Mucosa of rectum (tissue), 2 donors: ENCODE data around the gene SERINC5.
"Not testable (repeated sequence)": the region's sequence is repeated elsewhere in the genome, so short reads cannot be mapped to it uniquely, and the experiment has no call there.

Experiments used
- H3K27ac ChIP-seq, 2 donors: one replicate each; pipeline ENCODE4 v1.7.0; 2013; ENCODE audit warnings: inconsistent platforms in 2 of 2, low read depth in 2 of 2, low read length in 2 of 2
- H3K27me3 ChIP-seq, 2 donors: one replicate each; pipeline ENCODE4 v1.7.0; 2013; ENCODE audit warnings: low read length in 2 of 2; ENCODE audit not compliant: control insufficient read depth in 2 of 2, insufficient read depth in 2 of 2
- H3K36me3 ChIP-seq, 2 donors: one replicate each; pipeline ENCODE4 v1.7.0; 2013; ENCODE audit warnings: low read length in 2 of 2; ENCODE audit not compliant: control insufficient read depth in 2 of 2, insufficient read depth in 2 of 2
- H3K4me1 ChIP-seq, 2 donors: one replicate each; pipeline ENCODE4 v1.7.0; 2013; ENCODE audit warnings: low read length in 2 of 2, mild to moderate bottlenecking in 1 of 2; ENCODE audit not compliant: control insufficient read depth in 2 of 2, insufficient read depth in 2 of 2
- H3K4me3 ChIP-seq, 2 donors: one replicate each; pipeline ENCODE4 v1.7.0; 2013; ENCODE audit warnings: low read length in 2 of 2
- H3K9ac ChIP-seq, 2 donors: one replicate each; pipeline ENCODE4 v1.7.0; 2013; ENCODE audit warnings: low read length in 2 of 2, low read depth in 1 of 2, mild to moderate bottlenecking in 1 of 2
- H3K9me3 ChIP-seq, 2 donors: one replicate each; pipeline ENCODE4 v1.7.0; 2013; ENCODE audit warnings: low read length in 2 of 2; ENCODE audit not compliant: control insufficient read depth in 2 of 2
- donor health status: healthy.
- donor health status: Normal muscosa, but diverticular disease.

Gene SERINC5

GRCh38 chr5:80191397-80191796 lies 64.5 kb downstream of the SERINC5 start:
- peaks cover 15 to 27% of the 10 kb centered on the region in 2 donors for H3K4me1 ChIP-seq
- peaks cover 0 to 4% of the 10 kb centered on the region in 2 donors for H3K36me3 ChIP-seq
- no peaks in the 10 kb centered on the region for H3K27me3 ChIP-seq
- H3K9ac ChIP-seq = no peak overlapping the region
- no peaks in the 10 kb centered on the region for H3K9me3 ChIP-seq
- H3K4me3 ChIP-seq = no peak overlapping the region
- no peak overlapping the region for H3K27ac ChIP-seq

GRCh38 chr5:80190960-80191359 lies 64.9 kb downstream of the SERINC5 start:
- H3K4me3 ChIP-seq = no peak overlapping the region
- peaks cover 0 to under 1% of the 10 kb centered on the region in 2 donors for H3K36me3 ChIP-seq
- peaks cover 15 to 29% of the 10 kb centered on the region in 2 donors for H3K4me1 ChIP-seq
- H3K27me3 ChIP-seq = no peaks in the 10 kb centered on the region
- H3K27ac ChIP-seq = no peak overlapping the region
- H3K9ac ChIP-seq = no peak overlapping the region
- H3K9me3 ChIP-seq = no peaks in the 10 kb centered on the region

- no peaks in the 10 kb centered on the region for H3K9me3 ChIP-seq
- no peak overlapping the region for H3K27ac ChIP-seq
- H3K9ac ChIP-seq = no peak overlapping the region
- H3K4me1 ChIP-seq = peaks cover 25 to 29% of the 10 kb centered on the region in 2 donors
- H3K4me3 ChIP-seq = no peak overlapping the region
- no peaks in the 10 kb centered on the region for H3K36me3 ChIP-seq
- H3K27me3 ChIP-seq = no peaks in the 10 kb centered on the region
These were observed 66.1 kb downstream of the SERINC5 start for GRCh38 chr5:80189701-80190100.

- H3K4me1 ChIP-seq = peaks cover 28% of the 10 kb centered on the region in 2 donors
- no peak overlapping the region for H3K4me3 ChIP-seq
- no peaks in the 10 kb centered on the region for H3K9me3 ChIP-seq
- no peaks in the 10 kb centered on the region for H3K36me3 ChIP-seq
- peak overlapping the region in 1 of 2 donors; percentile 26 for H3K27ac ChIP-seq
- no peak overlapping the region for H3K9ac ChIP-seq
- H3K27me3 ChIP-seq = no peaks in the 10 kb centered on the region
These were observed 66.6 kb downstream of the SERINC5 start for GRCh38 chr5:80189201-80189600.

GRCh38 chr5:80187421-80188090 lies 68.3 kb downstream of the SERINC5 start:
- Histone ChIP-seq H3K27ac (peak overlapping the region; percentile 30 to 76), H3K4me3 (peak overlapping the region in 1 of 2 donors; percentile 14), H3K36me3 (no peaks in the 10 kb centered on the region), H3K4me1 (peaks cover 36 to 37% of the 10 kb centered on the region in 2 donors), H3K27me3 (no peaks in the 10 kb centered on the region), H3K9ac (no peak overlapping the region), H3K9me3 (no peaks in the 10 kb centered on the region)

GRCh38 chr5:80185535-80185934 lies 70.3 kb downstream of the SERINC5 start:
- peaks cover 43 to 50% of the 10 kb centered on the region in 2 donors for H3K4me1 ChIP-seq
- not testable (repeated sequence) for H3K9me3 ChIP-seq, H3K9ac ChIP-seq, H3K36me3 ChIP-seq, H3K4me3 ChIP-seq, H3K27me3 ChIP-seq
- peak overlapping the region; percentile 33 to 77 for H3K27ac ChIP-seq

- Histone ChIP-seq H3K9ac (no peak overlapping the region), H3K9me3 (no peaks in the 10 kb centered on the region), H3K27me3 (no peaks in the 10 kb centered on the region), H3K4me1 (peaks cover 45 to 54% of the 10 kb centered on the region in 2 donors), H3K36me3 (no peaks in the 10 kb centered on the region), H3K27ac (peak overlapping the region; percentile 33 to 77), H3K4me3 (no peak overlapping the region)
These were observed 70.8 kb downstream of the SERINC5 start for GRCh38 chr5:80185095-80185494.

- Histone ChIP-seq H3K27ac (peak overlapping the region; percentile 74 to 77), H3K36me3 (no peaks in the 10 kb centered on the region), H3K9me3 (no peaks in the 10 kb centered on the region), H3K27me3 (no peaks in the 10 kb centered on the region), H3K4me1 (peaks cover 47 to 56% of the 10 kb centered on the region in 2 donors), H3K9ac (peak overlapping the region in 1 of 2 donors; percentile 14), H3K4me3 (peak overlapping the region in 1 of 2 donors; percentile 26)
These were observed 71.4 kb downstream of the SERINC5 start for GRCh38 chr5:80184235-80185023.

GRCh38 chr5:80183728-80184234 lies 72.1 kb downstream of the SERINC5 start:
- Histone ChIP-seq H3K9ac (peak overlapping the region in 1 of 2 donors; percentile 3), H3K4me3 (peak overlapping the region in 1 of 2 donors; percentile 20), H3K27ac (peak overlapping the region; percentile 74 to 77), H3K4me1 (peaks cover 47 to 56% of the 10 kb centered on the region in 2 donors)
- not testable (repeated sequence) for H3K36me3 ChIP-seq, H3K27me3 ChIP-seq, H3K9me3 ChIP-seq
